Panc1 (cell line): ENCODE data around the gene PDXDC1.
"Not testable (repeated sequence)": the region's sequence is repeated elsewhere in the genome, so short reads cannot be mapped to it uniquely, and the experiment has no call there.

Experiments
- POLR2AphosphoS5 ChIP-seq: IDR thresholded peaks from 2 replicates; pipeline ENCODE4 v1.6.1; 2012; ENCODE audit warnings: mild to moderate bottlenecking, low read depth, low read length, moderate library complexity
- TF ChIP-seq, protein P1 (sequence below): fragments of 450-650 bp; IDR thresholded peaks from 2 replicates; pipeline ENCODE4 v1.5.1; 2017; ENCODE audit warnings: mild to moderate bottlenecking
- TF ChIP-seq, protein P2 (sequence below), 2 experiments: IDR thresholded peaks; 2 replicates each; pipeline ENCODE4 v1.6.1; 2011 to 2012; ENCODE audit warnings: low read depth in 2 of 2, control low read depth in 1 of 2, low read length in 1 of 2, mild to moderate bottlenecking in 1 of 2, moderate library complexity in 1 of 2; ENCODE audit not compliant: insufficient read depth in 1 of 2

DNA sequence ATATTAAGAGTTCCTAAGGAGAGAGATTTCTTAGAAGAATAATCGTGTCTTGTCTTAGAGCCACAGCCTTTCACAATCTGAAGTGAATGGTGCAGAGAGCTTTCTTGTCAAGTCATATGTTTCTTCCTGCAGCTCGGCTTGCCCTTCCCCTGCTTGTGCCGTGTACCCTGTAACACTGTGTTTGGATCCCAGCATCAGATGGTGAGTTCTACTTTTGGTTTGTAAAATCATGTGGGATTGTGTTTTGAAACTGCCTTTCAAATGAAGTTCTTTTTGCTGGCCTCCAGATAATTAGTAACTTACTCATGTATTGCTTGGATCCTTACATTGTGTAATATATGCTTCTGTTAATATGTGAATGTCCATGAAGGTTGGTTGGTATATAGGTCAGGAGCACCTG is 33.8 kb downstream of the PDXDC1 start:
- TF ChIP-seq, protein P1, sequence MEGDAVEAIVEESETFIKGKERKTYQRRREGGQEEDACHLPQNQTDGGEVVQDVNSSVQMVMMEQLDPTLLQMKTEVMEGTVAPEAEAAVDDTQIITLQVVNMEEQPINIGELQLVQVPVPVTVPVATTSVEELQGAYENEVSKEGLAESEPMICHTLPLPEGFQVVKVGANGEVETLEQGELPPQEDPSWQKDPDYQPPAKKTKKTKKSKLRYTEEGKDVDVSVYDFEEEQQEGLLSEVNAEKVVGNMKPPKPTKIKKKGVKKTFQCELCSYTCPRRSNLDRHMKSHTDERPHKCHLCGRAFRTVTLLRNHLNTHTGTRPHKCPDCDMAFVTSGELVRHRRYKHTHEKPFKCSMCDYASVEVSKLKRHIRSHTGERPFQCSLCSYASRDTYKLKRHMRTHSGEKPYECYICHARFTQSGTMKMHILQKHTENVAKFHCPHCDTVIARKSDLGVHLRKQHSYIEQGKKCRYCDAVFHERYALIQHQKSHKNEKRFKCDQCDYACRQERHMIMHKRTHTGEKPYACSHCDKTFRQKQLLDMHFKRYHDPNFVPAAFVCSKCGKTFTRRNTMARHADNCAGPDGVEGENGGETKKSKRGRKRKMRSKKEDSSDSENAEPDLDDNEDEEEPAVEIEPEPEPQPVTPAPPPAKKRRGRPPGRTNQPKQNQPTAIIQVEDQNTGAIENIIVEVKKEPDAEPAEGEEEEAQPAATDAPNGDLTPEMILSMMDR = not testable (repeated sequence)
- TF ChIP-seq POLR2AphosphoS5 = not testable (repeated sequence)
- TF ChIP-seq, protein P2, sequence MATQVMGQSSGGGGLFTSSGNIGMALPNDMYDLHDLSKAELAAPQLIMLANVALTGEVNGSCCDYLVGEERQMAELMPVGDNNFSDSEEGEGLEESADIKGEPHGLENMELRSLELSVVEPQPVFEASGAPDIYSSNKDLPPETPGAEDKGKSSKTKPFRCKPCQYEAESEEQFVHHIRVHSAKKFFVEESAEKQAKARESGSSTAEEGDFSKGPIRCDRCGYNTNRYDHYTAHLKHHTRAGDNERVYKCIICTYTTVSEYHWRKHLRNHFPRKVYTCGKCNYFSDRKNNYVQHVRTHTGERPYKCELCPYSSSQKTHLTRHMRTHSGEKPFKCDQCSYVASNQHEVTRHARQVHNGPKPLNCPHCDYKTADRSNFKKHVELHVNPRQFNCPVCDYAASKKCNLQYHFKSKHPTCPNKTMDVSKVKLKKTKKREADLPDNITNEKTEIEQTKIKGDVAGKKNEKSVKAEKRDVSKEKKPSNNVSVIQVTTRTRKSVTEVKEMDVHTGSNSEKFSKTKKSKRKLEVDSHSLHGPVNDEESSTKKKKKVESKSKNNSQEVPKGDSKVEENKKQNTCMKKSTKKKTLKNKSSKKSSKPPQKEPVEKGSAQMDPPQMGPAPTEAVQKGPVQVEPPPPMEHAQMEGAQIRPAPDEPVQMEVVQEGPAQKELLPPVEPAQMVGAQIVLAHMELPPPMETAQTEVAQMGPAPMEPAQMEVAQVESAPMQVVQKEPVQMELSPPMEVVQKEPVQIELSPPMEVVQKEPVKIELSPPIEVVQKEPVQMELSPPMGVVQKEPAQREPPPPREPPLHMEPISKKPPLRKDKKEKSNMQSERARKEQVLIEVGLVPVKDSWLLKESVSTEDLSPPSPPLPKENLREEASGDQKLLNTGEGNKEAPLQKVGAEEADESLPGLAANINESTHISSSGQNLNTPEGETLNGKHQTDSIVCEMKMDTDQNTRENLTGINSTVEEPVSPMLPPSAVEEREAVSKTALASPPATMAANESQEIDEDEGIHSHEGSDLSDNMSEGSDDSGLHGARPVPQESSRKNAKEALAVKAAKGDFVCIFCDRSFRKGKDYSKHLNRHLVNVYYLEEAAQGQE (IDR thresholded peaks at IDR 0.05; ENCODE audit: insufficient read depth in 1 of 2, low read depth in 2 of 2, low read length in 1 of 2) = not testable (repeated sequence)
